Thoracic aorta endothelial cell (primary cell): ENCODE measurements around the gene SHLD2. TPM values are rescaled to one million over a fixed set of nuclear protein-coding genes. Genes with fewer than 3 reads are reported as not detected.

ENCODE experiments used
- total RNA-seq: library from RNA; depleted of rRNA; stranded (reverse); fragments of >200 nt; gene quantifications from 2 replicates; pipeline ENCODE4 v1.2.3, GENCODE V29; 2012

SHLD2 gene, protein sequence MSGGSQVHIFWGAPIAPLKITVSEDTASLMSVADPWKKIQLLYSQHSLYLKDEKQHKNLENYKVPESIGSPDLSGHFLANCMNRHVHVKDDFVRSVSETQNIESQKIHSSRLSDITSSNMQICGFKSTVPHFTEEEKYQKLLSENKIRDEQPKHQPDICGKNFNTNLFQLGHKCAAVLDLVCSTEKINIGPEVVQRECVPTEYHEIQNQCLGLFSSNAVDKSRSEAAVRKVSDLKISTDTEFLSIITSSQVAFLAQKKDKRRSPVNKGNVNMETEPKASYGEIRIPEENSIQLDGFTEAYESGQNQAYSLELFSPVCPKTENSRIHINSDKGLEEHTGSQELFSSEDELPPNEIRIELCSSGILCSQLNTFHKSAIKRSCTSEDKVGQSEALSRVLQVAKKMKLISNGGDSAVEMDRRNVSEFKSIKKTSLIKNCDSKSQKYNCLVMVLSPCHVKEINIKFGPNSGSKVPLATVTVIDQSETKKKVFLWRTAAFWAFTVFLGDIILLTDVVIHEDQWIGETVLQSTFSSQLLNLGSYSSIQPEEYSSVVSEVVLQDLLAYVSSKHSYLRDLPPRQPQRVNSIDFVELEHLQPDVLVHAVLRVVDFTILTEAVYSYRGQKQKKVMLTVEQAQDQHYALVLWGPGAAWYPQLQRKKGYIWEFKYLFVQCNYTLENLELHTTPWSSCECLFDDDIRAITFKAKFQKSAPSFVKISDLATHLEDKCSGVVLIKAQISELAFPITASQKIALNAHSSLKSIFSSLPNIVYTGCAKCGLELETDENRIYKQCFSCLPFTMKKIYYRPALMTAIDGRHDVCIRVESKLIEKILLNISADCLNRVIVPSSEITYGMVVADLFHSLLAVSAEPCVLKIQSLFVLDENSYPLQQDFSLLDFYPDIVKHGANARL
- total RNA-seq: 41.7 and 41.8 TPM in 2 replicates

GRCh38 chr10:87094373-87095235 is at the start of gene SHLD2, which contains the start of gene GLUD1:
TSS of gene SHLD2 (plus strand) at chr10:87095206. CDS start at chr10:87151355, 56,149 bp downstream.
TSS of gene GLUD1 (minus strand) at chr10:87094843. CDS start at chr10:87094769, 74 bp downstream.

DNA sequence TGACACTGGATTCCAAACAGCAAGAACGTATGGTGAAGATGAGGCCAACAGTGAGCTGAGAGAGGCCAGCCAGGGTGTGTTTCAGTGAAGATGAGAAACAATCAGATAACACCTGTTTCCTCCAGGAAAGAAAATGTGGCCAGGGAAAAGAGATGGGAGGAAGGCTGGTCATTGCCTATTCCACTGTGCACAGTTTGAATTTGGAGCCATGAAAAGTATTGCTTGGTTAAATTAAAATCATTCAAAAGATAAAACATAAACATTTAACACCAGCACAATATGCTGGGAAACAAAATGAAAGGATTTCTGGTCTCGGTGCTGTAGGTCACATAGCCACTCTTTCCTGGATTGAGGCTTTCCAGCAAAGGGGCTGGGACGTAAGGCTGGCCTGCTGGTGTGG is 130.1 kb downstream of the SHLD2 start, which contains the start of gene NUTM2A:
TSS of gene NUTM2A (plus strand) at position 301 of the 400 bp plus-strand sequence. CDS start 383 bp downstream, outside the sequence.

Other genes starting within 250 kb of the SHLD2 start
- 200 and 261 TPM in 2 replicates for gene MMRN2, start 137.6 kb upstream of the SHLD2 start, total RNA-seq
- 21.4 and 36.2 TPM in 2 replicates for gene SNCG, start 136.6 kb upstream of the SHLD2 start, total RNA-seq
- 8.4 and 15.3 TPM in 2 replicates for gene ADIRF, start 126.7 kb upstream of the SHLD2 start, total RNA-seq
- gene FAM25A, start 74.9 kb upstream of the SHLD2 start, total RNA-seq: not detected in 2 replicates
- gene GLUD1, start 363 bp upstream of the SHLD2 start, total RNA-seq: 193 and 209 TPM in 2 replicates
- 0.14 and 0.53 TPM in 2 replicates for gene NUTM2A, start 130.2 kb downstream of the SHLD2 start, total RNA-seq